GM08714 (cell line): ENCODE data around the gene ADAM12.

Experiments
- H3K4me3 ChIP-seq: fragments of 200-500 bp; sonication (Bioruptor generic); 2 replicates; pipeline ENCODE4 v1.5.1; 2014; ENCODE audit warnings: mild to moderate bottlenecking, low read length, inconsistent platforms
- ZNF274 ChIP-seq: IDR thresholded peaks from 2 replicates; pipeline ENCODE4 v1.6.1; 2012; ENCODE audit warnings: mild to moderate bottlenecking, low read depth, low read length

Gene ADAM12

GRCh38 chr10:126092366-126093215, 295.7 kb downstream of the ADAM12 start:
- no peak overlapping the region for H3K4me3 ChIP-seq
- no peak for TF ChIP-seq ZNF274

GRCh38 chr10:126090911-126091728, 297.2 kb downstream of the ADAM12 start:
- H3K4me3 ChIP-seq: no peak overlapping the region

GRCh38 chr10:126090443-126090842, 297.8 kb downstream of the ADAM12 start:
- no peak for TF ChIP-seq ZNF274
- H3K4me3 ChIP-seq: no peak overlapping the region

More at GRCh38 chr10:126090911-126091728, 297.2 kb downstream of the ADAM12 start:
- no peak for TF ChIP-seq ZNF274

- no peak overlapping the region for H3K4me3 ChIP-seq
- TF ChIP-seq ZNF274: no peak
Measured at GRCh38 chr10:126087796-126088505, 300.3 kb downstream of the ADAM12 start.

GRCh38 chr10:126087153-126087680, 301.1 kb downstream of the ADAM12 start:
- no peak for TF ChIP-seq ZNF274
- H3K4me3 ChIP-seq: no peak overlapping the region

GRCh38 chr10:126085806-126086205, 302.5 kb downstream of the ADAM12 start:
- no peak for TF ChIP-seq ZNF274
- no peak overlapping the region for H3K4me3 ChIP-seq

- no peak for TF ChIP-seq ZNF274
- no peak overlapping the region for H3K4me3 ChIP-seq
Measured at GRCh38 chr10:126084369-126084768, 303.9 kb downstream of the ADAM12 start.

GRCh38 chr10:126083009-126083408, 305.3 kb downstream of the ADAM12 start:
- TF ChIP-seq ZNF274: no peak
- H3K4me3 ChIP-seq: no peak overlapping the region

- TF ChIP-seq ZNF274: no peak
- H3K4me3 ChIP-seq: no peak overlapping the region
Measured at GRCh38 chr10:126081841-126082466, 306.3 kb downstream of the ADAM12 start.

GRCh38 chr10:126080879-126081411, 307.3 kb downstream of the ADAM12 start:
- no peak for TF ChIP-seq ZNF274
- H3K4me3 ChIP-seq: no peak overlapping the region

GRCh38 chr10:126080291-126080825, 307.9 kb downstream of the ADAM12 start:
- no peak overlapping the region for H3K4me3 ChIP-seq
- TF ChIP-seq ZNF274: no peak

- no peak for TF ChIP-seq ZNF274
- no peak overlapping the region for H3K4me3 ChIP-seq
Measured at GRCh38 chr10:126075009-126075408, 313.3 kb downstream of the ADAM12 start.

GRCh38 chr10:126074291-126074690, 314.0 kb downstream of the ADAM12 start:
- no peak for TF ChIP-seq ZNF274
- no peak overlapping the region for H3K4me3 ChIP-seq
